Prostate gland (tissue), 2 donors: ENCODE measurements around the gene MAP3K20. TPM values are rescaled to one million over a fixed set of nuclear protein-coding genes. Genes with fewer than 3 reads are reported as not detected.

Experiments
- DNase-seq: peaks from one replicate; pipeline ENCODE4 v3.0.0-alpha.2; 2019; ENCODE audit warnings: low spot score
- H3K27ac ChIP-seq, 2 donors: fragments of 200-600 bp; sonication (generic); 2 replicates each; pipeline ENCODE4 v1.5.1; 2017 to 2019
- H3K27me3 ChIP-seq: fragments of 200-600 bp; sonication (generic); replicated peaks from 2 replicates; pipeline ENCODE4 v1.5.1; 2019; ENCODE audit not compliant: insufficient read depth
- H3K36me3 ChIP-seq, 2 donors: fragments of 200-600 bp; sonication (generic); 1 replicate in 1 of 2; 2 replicates in 1 of 2; pipeline versions ENCODE4 v1.5.1 to v1.8.1; 2017 to 2019
- H3K4me1 ChIP-seq: fragments of 200-600 bp; sonication (generic); replicated peaks from 2 replicates; pipeline ENCODE4 v1.5.1; 2019
- H3K4me3 ChIP-seq, 2 donors: fragments of 200-600 bp; sonication (generic); 2 replicates each; pipeline ENCODE4 v1.5.1; 2017 to 2019
- H3K9me3 ChIP-seq: fragments of 200-600 bp; sonication (generic); 2 replicates; pipeline ENCODE4 v1.5.1; 2017
- POLR2A ChIP-seq: fragments of 450-650 bp; IDR thresholded peaks from one replicate; pipeline ENCODE4 v1.6.1; 2016; ENCODE audit warnings: antibody characterized with exemption, mild to moderate bottlenecking
- POLR2AphosphoS5 ChIP-seq: sonication (generic); formaldehyde crosslinking; IDR thresholded peaks from one replicate; pipeline ENCODE4 v1.6.1; 2017; ENCODE audit warnings: antibody characterized with exemption
- WGBS: methylation state at CpG from one replicate; pipeline ENCODE4 v1.1.5; 2018; 5-methylcytosine and 5-hydroxymethylcytosine counted together
- intact Hi-C: fragments of 100-400 bp; cut with DNase I; formaldehyde crosslinking; loops from one replicate; pipeline ENCODE4 v1.14.2; 2022
- total RNA-seq, 2 donors: library from RNA; depleted of rRNA; stranded (reverse); fragments of >200 nt; gene quantifications; one replicate each; pipeline ENCODE4 v1.1.0, GENCODE V29; 2016
- TF ChIP-seq, protein P1 (sequence below), 4 experiments: fragments of 200-600 bp in 2 of 4; fragments of 450-650 bp in 2 of 4; sonication (generic) in 2 of 4; IDR thresholded peaks; 1 replicate in 3 of 4; 2 replicates in 1 of 4; pipeline ENCODE4 v1.5.1; 2016 to 2019; ENCODE audit warnings: antibody characterized with exemption in 4 of 4, mild to moderate bottlenecking in 2 of 4, moderate library complexity in 2 of 4

MAP3K20 gene
- total RNA-seq, 2 donors from 2014 or later, result 28.9 to 48.8 TPM

DNA sequence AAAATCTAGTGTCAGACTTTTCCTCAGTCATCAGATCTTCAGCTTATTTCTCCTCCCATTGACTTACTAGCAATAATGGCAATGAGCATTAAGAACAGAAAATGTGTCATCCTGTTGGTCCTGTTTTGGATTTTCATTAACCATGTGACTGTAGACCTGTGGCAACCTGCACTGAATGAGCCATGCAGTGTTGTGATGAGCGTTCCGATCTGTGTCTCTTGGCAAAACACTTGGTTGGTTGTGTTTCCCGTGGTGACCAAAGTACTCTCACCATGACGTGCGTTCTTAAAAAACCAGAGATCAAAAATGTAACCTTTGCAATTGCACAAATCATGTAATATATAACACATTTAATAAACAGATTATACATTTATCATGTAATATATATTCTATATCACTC, 138.6 kb downstream of the MAP3K20 start:
- intact Hi-C loops, result loop anchor here (5.0 kb wide), 1 partner anchor 73 kb away; no protein-coding TSS in a partner anchor

DNA sequence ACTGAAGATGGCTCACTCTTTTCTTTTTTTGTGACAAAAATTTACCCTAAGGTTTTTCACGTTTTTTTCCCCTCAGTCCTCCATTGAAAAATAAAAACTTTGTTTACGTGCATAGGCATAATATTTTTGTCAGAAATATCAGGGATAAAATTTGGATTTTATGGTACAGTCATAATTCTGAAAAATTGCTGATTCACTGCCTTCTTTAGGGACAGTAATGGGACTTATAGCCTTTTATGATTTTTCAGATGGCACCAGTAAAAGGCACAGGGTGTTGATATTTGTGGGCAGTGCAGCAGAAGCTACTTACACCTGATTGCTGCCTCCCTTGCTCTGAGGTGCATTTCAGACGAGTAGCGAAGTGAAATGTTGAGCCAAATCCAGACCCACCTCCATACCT, 139.7 kb downstream of the MAP3K20 start:
- Histone ChIP-seq H3K27me3 (no peaks in the 10 kb centered on the region), H3K36me3 (no peaks in the 10 kb centered on the region), H3K27ac (no peak overlapping the region), H3K4me3 (no peak overlapping the region), H3K9me3 (no peaks in the 10 kb centered on the region), H3K4me1 (no peaks in the 10 kb centered on the region)
- intact Hi-C loops, result loop anchor here (5.0 kb wide), 1 partner anchor 137 kb away; the partner anchor contains the start of gene CDCA7
- no peak for DNase-seq
- TF ChIP-seq POLR2AphosphoS5, result no peak
- TF ChIP-seq, protein P1, sequence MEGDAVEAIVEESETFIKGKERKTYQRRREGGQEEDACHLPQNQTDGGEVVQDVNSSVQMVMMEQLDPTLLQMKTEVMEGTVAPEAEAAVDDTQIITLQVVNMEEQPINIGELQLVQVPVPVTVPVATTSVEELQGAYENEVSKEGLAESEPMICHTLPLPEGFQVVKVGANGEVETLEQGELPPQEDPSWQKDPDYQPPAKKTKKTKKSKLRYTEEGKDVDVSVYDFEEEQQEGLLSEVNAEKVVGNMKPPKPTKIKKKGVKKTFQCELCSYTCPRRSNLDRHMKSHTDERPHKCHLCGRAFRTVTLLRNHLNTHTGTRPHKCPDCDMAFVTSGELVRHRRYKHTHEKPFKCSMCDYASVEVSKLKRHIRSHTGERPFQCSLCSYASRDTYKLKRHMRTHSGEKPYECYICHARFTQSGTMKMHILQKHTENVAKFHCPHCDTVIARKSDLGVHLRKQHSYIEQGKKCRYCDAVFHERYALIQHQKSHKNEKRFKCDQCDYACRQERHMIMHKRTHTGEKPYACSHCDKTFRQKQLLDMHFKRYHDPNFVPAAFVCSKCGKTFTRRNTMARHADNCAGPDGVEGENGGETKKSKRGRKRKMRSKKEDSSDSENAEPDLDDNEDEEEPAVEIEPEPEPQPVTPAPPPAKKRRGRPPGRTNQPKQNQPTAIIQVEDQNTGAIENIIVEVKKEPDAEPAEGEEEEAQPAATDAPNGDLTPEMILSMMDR (IDR thresholded peaks at IDR 0.05), result no peak
- no peak for TF ChIP-seq POLR2A
- WGBS, result 90% methylated on average over 4 of the region's 4 CpGs

More for the DNA sequence above, 138.6 kb downstream of the MAP3K20 start:
- TF ChIP-seq POLR2AphosphoS5 (peak; percentile 79), POLR2A (no peak)
- peak; percentile 68 for DNase-seq
- no peak overlapping the region for H3K27ac ChIP-seq
- WGBS, result 30% methylated on average over 5 of the region's 5 CpGs
- H3K36me3 ChIP-seq, result no peaks in the 10 kb centered on the region
- no peak overlapping the region for H3K4me3 ChIP-seq
- no peaks in the 10 kb centered on the region for H3K9me3 ChIP-seq
- no peaks in the 10 kb centered on the region for H3K4me1 ChIP-seq
- H3K27me3 ChIP-seq, result no peaks in the 10 kb centered on the region

DNA sequence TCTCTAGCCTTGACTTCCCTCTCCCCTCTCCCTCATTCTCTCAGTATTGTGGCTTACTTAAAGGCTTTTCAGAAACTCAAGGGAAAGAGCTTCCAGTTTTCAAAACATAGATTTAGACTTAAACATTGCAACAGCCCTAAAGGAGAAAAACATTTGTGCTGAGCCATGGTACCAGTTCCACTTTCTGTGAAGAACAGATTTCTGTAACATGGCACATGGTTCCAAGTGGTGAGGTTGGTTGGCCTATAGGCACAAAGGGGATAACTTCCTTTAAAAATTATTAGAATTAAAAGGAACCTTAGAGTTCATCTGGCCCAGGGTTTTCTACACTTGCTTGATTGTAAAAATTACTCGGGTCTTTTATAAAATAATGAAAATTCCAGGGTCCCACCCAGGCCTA, 140.4 kb downstream of the MAP3K20 start:
- TF ChIP-seq POLR2A (no peak), POLR2AphosphoS5 (no peak)
- TF ChIP-seq, protein P1 (IDR thresholded peaks at IDR 0.05), result no peak
- Histone ChIP-seq H3K4me3 (no peak overlapping the region), H3K36me3 (no peaks in the 10 kb centered on the region), H3K9me3 (no peaks in the 10 kb centered on the region), H3K4me1 (no peaks in the 10 kb centered on the region), H3K27ac (no peak overlapping the region), H3K27me3 (no peaks in the 10 kb centered on the region)
- intact Hi-C loops, result loop anchor here (5.0 kb wide), 1 partner anchor 136 kb away; the partner anchor contains the start of gene CDCA7
- WGBS, result 94% methylated on average over 1 of the region's 1 CpG
- DNase-seq, result no peak

DNA sequence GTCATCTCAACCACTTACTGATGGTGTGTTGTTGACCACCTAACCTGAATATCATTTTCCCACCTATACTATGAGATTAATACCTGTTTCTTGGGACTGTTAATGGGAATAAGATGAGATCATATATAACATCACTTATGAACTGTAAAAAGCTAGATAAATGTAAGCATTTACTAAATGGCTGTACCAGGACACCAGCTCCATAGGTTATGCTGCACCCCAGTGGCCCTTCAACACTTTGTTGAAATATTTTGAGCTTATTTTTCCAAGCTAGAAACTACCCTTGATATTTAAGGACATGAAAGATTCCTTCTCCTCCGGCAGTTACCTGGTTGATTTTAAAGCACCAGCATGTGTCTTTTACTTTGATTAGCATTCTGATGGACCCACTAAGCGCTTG, 141.0 kb downstream of the MAP3K20 start:
- Histone ChIP-seq H3K27me3 (no peaks in the 10 kb centered on the region), H3K27ac (no peak overlapping the region), H3K4me3 (no peak overlapping the region), H3K9me3 (no peaks in the 10 kb centered on the region), H3K36me3 (no peaks in the 10 kb centered on the region), H3K4me1 (no peaks in the 10 kb centered on the region)
- intact Hi-C loops, result loop anchor here (5.0 kb wide), 1 partner anchor 136 kb away; the partner anchor contains the start of gene CDCA7
- no peak for DNase-seq
- WGBS, result 96% methylated on average over 2 of the region's 2 CpGs
- TF ChIP-seq POLR2AphosphoS5, result no peak

DNA sequence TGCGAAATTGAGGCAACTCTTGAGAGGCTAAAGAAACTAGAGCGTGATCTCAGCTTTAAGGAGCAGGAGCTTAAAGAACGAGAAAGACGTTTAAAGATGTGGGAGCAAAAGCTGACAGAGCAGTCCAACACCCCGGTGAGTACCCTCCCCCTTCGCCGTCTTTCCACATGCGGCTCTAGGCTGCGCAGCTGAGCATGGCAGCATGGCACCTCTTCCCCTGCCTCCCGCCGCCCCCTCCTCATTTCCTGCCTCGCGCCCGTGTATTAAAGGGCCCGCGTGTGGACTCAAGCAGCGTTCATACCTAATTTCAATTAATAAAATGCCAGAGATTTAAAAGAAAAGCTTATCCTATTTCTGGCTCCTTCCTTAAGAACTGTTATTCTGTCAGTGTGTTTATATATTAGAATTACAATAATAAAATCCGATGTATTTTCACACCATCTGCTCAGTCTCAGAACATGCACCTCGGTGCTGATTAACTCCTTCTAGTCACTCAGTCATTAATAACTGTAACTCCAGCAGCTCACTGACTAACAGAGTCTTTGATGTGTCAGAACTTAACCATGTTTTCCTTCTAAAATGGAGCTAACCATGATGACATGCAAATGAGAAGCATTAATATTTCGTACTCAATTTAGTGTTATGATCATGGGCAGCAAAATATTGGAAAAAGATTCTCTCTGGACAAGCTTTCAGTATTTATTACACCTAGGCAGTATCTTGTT, 141.6 kb downstream of the MAP3K20 start:
- intact Hi-C loops, result loop anchor here (5.0 kb wide), 1 partner anchor 135 kb away; the partner anchor contains the start of gene CDCA7
- DNase-seq, result no peak
- no peaks in the 10 kb centered on the region for H3K9me3 ChIP-seq
- H3K27me3 ChIP-seq, result no peaks in the 10 kb centered on the region
- no peaks in the 10 kb centered on the region for H3K4me1 ChIP-seq
- H3K36me3 ChIP-seq, result no peaks in the 10 kb centered on the region
- TF ChIP-seq, protein P1 (IDR thresholded peaks at IDR 0.05), result no peak
- no peak for TF ChIP-seq POLR2A
- H3K4me3 ChIP-seq, result no peak overlapping the region
- 60% methylated on average over 20 of the region's 20 CpGs for WGBS
- no peak overlapping the region for H3K27ac ChIP-seq
